NCI-H2107 treated with DMSO at 0.1 percent for 48 hours (cell line): ENCODE data around the gene TRAPPC10.
"Not testable (repeated sequence)": the region's sequence is repeated elsewhere in the genome, so short reads cannot be mapped to it uniquely, and the experiment has no call there.

ENCODE experiments used
- DNase-seq: peaks from one replicate; lab custom pipeline; 2025; ENCODE audit not compliant: unreplicated experiment; lab: John Stamatoyannopoulos, UW

TRAPPC10 gene

GRCh38 chr21:44085491-44086321 lies 73.6 kb downstream of the TRAPPC10 start:
- DNase-seq, result no peak

DNA sequence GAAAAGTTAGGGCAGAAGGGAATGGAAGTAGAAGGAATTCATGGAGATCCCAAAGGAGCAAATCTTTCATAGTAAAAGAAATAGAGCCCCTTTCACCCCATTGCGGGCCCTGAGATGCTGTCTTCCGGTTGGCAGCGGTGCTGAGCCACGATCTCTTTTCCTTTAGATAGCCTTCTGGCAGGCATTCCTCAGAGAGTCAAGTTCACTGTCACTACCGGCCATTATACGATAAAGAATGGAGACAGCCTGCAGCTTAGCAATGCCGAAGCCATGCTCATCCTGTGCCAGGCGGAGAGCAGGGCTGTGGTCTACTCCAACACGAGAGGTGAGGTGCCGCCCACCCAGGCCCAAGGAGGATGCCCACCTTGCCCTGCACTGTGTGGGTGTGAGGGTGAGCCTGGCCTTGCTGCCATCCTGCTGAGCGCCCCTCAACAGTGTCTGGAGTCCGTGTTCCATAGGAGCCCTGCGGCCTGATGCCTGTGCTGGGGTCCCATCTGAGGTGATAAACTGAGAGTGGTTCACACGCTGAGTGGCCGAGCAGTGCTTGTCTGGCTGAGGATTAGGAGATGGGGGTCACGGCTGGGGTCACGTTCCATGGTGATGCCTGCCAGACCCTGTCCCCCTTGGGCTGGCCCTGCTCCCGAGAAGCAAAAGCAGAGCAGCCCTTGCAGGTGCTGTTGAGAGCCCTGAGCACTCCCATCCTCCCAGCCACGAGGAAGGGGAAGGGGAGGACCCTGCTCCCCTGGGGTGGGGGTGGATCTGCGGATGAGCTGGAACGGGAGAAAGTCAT lies 74.7 kb downstream of the TRAPPC10 start:
- DNase-seq, result no peak

DNA sequence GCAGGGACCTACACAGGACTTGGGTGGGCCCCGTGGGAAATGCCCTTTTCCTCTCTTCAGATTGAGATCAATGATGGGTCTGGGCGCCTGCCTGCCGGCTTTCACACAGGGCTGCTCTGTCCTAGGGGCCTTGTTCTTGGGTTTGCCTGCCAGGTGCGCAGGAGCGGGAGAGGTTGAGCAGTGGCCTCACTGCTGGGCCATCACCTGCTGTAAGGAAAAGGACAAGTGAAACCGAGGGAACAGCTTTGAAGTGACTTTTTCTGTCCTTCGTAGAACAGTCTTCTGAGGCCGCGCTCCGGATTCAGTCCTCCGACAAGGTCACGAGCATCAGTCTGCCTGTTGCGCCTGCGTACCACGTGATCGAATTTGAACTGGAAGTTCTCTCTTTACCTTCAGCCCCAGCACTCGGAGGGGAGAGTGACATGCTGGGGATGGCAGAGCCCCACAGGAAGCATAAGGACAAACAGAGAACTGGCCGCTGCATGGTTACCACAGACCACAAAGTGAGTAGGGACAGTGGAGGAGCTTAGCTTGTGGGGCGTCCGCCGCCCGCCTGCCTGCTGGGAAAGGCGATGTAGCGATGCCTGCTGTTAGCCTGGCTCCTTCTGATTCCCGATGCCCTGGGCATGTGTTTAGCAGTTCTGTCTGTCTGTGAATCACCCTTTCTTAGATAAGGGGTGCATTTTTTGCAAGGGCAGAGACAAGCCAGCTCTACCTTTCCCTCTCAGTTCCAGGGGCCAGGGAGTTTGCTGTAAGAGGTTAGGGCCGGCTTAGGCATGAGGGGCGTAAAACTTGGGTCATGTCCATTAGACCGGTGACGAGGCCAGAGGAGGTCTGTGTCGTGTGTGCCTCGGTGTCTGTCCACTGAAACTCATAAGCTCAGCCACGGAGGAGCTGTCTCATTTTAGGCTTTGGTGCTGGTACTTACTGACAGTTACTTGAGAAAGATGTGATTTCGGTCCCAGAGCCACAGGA lies 75.6 kb downstream of the TRAPPC10 start:
- no peak for DNase-seq

- no peak for DNase-seq
Measured at GRCh38 chr21:44088401-44088780, 76.3 kb downstream of the TRAPPC10 start.

DNA sequence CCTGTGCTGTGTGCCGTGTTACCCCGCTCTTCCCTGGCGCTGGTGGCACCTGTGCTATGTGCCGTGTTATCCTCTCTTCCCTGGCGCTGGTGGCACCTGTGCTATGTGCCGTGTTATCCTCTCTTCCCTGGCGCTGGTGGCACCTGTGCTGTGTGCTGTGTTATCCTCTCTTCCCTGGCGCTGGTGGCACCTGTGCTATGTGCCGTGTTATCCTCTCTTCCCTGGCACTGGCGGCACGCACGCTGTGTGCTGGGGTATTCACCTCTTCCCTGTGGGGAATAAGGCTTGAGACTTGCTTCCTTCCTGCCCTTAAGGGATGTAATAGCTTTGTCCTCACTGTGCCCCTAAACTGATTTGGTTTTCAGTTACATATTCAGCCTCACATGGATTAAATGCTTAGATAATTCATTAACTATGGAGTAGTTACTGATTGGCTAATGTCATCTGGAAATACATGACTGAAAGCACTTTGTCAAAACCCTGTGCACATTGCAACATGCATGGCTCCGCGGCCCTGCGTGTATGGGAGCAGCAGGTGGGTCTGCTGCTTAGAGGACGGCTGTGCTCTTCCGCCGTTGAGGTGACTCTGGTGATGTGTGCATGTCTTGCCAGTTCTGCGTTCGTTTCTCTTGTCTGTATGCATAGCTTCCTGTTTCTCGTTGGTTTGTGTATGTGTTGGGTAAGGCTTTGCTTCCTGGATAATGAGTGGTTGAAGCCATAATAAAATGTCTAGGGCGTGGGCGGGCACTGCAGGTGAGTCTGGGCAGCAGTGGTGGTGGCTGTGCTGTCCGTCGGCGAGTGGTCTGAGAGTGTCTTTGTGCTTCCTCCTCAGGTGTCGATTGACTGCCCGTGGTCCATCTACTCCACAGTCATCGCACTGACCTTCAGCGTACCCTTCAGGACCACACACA lies 77.1 kb downstream of the TRAPPC10 start:
- no peak for DNase-seq

DNA sequence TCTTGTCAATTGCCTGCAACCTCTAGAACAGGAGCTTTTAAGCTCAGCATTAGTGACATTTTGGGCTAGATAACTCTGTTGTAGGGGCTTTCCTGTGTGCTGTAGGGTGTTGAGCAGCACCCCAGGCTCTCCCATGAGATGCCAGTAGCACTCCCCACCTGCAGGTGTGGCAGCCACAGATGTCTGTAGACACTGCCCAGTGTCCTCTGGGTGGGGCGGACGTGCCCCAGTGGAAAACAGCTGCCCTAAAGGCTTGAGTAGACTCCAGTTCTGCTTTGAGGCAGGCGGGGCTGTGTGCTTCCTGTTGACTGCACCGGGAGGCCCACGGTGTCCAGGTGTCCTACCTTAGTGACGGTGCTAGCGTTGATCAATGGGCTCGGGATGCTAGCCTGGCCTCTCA lies 78.2 kb downstream of the TRAPPC10 start:
- DNase-seq, result no peak

GRCh38 chr21:44092211-44092610 lies 80.1 kb downstream of the TRAPPC10 start:
- DNase-seq, result no peak

DNA sequence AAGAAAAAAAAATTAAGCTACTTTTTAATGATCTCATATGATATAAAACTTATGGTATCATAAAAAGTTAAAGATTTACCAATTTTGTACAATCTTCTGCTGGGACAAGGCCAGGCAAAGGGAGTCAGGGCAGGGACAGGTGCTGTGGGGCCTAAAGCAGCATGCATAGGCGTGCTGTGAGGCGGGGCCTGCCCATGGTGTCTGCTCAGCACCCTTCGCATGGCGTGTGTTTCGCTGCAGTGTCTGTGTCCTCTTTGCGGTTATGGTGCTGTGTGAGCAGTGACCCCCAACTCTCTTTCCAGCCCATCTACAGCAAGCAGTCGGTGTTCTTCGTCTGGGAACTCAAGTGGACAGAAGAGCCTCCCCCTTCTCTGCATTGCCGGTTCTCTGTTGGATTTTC lies 81.7 kb downstream of the TRAPPC10 start:
- no peak for DNase-seq

GRCh38 chr21:44094832-44095231 lies 82.7 kb downstream of the TRAPPC10 start:
- no peak for DNase-seq

- not testable (repeated sequence) for DNase-seq
Measured at GRCh38 chr21:44098507-44098906, 86.4 kb downstream of the TRAPPC10 start.

GRCh38 chr21:44098964-44099363 lies 86.9 kb downstream of the TRAPPC10 start:
- not testable (repeated sequence) for DNase-seq

DNA sequence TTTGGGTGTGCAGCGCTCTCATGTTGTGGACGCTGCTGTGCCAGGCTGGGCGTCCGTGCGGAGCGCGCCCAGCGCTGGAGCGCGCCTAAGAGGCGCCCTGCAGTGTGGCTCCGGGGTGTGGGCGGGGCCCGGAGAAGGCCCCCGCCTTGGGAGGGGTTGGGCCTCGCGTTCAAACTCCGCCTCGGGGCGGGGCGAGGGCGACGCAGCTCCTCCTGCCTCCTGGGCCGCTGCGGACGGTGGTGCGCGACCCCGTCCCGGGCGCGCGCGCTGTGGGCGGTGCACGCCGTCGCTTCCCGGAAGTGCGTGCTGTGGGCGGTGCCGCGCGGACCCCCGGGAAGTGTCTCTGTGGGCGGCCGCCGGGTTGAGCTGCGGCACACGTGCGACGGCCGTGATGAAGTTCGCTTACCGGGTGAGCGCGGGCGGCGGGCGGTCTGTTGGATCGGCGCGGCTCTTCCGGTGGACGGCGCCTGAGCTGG lies 95.0 kb downstream of the TRAPPC10 start, which contains the start of gene PWP2:
PWP2 (plus strand) TSS at position 374 of the 476 bp plus-strand sequence; CDS start at position 392, 18 bp downstream.
- not testable (repeated sequence) for DNase-seq

DNA sequence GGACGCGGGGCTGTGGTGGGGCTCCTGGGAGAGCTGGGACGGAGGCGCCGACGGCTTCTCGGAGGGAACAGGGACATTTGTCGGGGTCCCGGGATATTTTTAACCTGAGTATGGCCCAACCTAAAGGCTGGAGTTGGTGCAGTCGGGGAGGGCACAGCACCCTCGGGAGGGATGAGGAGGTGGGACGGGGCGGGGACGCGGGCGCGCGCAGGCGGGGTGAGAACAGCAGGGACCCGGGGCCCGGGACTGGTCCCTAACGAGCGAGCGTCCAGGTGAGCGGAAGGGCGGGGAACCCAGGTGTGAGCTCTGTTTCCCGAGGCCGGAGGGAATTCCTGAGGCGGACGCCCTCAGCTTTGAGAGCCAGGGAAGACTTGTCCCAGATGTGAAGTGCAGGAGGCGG lies 95.5 kb downstream of the TRAPPC10 start:
- DNase-seq, result not testable (repeated sequence)

DNA sequence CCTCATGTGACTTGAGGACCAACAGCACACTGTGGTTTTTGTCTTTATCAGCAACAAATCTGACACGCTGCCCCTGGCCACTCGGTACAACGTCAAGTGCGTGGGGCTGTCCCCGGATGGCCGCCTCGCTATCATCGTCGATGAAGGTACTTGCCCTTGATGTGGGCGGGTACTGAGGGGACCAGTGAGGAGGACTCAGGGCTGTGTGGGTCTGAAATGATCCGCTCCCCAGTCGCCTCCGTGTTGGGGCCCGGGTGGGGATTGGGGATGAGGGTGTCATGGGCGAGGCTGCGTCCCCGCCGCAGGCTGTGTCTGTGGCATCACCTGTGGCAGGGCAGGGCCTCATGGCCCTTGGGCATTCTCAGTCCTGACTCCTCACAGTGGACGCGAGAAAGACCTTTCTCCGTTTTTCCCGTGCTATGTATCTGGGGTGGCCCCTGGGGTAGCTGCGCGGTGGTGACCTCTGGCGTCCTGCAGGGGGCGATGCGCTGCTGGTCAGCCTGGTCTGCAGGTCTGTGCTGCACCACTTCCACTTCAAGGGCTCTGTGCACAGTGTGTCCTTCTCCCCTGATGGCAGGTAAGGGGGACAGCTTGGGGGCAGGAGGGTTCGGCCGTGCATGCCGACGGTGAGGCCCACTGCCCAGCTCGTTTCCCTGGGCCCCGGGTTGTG lies 101.7 kb downstream of the TRAPPC10 start:
- DNase-seq, result not testable (repeated sequence)

DNA sequence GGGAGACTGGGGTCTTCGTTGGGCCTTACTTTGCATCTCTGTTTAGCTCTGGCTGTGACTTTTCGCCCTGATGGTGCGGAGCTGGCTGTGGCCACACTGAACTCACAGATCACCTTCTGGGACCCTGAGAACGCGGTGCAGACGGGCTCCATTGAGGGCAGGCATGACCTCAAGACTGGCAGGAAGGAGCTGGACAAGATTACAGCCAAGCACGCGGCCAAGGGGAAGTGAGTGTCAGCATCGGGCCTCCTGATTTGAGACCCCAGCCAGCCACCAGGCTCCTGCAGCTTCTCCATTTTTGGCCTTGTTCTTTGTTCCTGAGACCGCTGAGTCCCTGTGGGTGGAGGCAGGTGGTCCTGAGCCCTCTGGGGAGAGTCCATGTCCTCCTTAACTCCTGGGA lies 110.0 kb downstream of the TRAPPC10 start:
- DNase-seq, result not testable (repeated sequence)

DNA sequence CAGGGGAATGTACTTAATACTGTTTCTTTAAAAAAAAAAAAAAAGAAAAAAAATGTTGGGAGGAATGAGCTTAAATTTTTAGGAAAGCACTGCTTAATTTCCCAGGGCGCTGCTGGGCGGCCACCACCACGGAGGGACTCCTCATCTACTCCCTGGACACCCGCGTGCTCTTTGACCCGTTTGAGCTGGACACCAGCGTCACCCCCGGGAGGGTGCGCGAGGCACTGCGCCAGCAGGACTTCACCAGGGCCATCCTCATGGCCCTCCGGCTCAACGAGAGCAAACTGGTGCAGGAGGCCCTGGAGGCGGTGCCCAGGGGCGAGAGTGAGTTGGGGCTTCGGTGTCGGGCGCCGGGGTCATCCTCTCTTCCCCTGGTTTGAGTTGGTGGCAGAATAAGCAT lies 115.7 kb downstream of the TRAPPC10 start:
- DNase-seq, result not testable (repeated sequence)

DNA sequence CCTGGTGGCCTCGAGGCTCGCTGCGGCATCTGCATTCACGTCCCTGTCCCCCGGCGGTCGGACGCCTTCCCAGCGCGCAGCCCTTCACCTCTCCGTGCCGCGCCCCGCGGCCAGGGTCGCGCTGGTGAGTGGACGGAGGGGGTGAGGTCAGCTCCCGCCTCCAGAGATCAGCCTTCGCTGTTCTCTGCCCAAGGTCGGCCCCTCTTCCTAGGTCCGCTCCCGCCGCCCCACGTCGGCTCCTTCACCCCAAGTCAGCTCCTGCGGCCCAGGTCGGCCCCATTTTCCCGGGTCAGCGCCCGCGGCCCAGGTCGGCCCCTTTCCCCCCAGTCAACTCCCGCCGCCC lies 121.6 kb downstream of the TRAPPC10 start:
- DNase-seq, result not testable (repeated sequence)

DNA sequence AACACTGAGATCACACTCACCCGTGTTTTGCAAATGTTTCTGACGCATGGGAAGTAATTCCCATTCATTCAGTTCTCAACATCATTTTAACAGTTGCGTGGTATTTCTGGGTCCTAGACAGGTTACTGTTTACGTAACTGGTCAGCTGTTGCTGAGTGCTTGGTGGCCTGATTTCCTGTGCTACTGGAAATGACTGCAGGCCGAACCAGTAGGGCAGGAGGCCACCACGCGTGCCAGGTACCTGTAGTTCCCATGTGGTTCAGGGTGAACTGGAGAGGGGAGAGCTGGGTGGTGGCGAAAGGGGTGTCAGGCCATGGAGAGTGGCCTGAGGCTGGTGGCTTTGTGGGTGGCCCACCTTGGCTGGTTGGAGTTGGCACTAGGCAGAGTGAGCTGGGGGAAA lies 122.6 kb downstream of the TRAPPC10 start:
- DNase-seq, result not testable (repeated sequence)

DNA sequence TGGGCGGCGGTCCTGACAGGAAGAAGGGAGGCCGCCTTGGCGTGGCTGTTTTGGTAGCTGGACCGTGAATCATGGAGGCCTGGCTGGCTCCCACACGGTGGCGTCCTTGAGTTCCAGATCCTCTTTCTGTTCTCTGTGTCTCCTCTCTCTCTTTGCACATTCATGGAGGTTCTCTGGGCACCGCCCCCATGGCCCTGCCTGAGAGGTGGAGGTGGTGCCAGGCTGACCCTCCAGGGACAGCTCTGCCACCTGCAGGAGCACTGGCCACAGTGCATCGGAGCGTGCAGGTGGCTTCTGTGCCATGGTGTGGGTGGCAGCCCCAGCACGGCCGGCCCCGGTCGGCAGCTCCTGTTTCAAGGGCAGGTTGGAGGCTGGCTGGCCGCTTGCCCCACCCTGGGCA lies 125.9 kb downstream of the TRAPPC10 start:
- DNase-seq, result not testable (repeated sequence)
